OCI-LY1 (cell line): ENCODE measurements around the gene RBX1.
A peak's percentile ranks its signal among the peaks of the same experiment; 100 is the strongest.

ENCODE experiments used
- H2AFZ ChIP-seq: fragments of 200-600 bp; sonication (generic), shearing (Covaris generic); 2 replicates; pipeline ENCODE4 v1.6.0; 2014; ENCODE audit warnings: antibody characterized with exemption, mild to moderate bottlenecking, low read length
- H3F3A ChIP-seq: fragments of 200-600 bp; sonication (generic), shearing (Covaris generic); 2 replicates; pipeline ENCODE4 v1.6.0; 2014; ENCODE audit warnings: mild to moderate bottlenecking, antibody characterized with exemption, low read length, moderate library complexity; ENCODE audit not compliant: insufficient read depth
- H3K27ac ChIP-seq: fragments of 200-600 bp; sonication (generic); 2 replicates; pipeline ENCODE4 v1.5.1; 2014; ENCODE audit warnings: low read length, mixed run types, mild to moderate bottlenecking, low read depth; ENCODE audit not compliant: poor library complexity, severe bottlenecking
- H3K27me3 ChIP-seq: fragments of 200-600 bp; sonication (generic); 2 replicates; pipeline ENCODE4 v1.6.0; 2014; ENCODE audit warnings: antibody characterized with exemption, mild to moderate bottlenecking, low read length, moderate library complexity; ENCODE audit not compliant: insufficient read depth
- H3K36me3 ChIP-seq: fragments of 200-600 bp; sonication (generic); 2 replicates; pipeline ENCODE4 v1.6.1; 2014; ENCODE audit warnings: mild to moderate bottlenecking, antibody characterized with exemption, low read length, moderate library complexity, mixed read lengths; ENCODE audit not compliant: insufficient read depth
- H3K4me1 ChIP-seq: fragments of 200-600 bp; sonication (generic); 2 replicates; pipeline ENCODE4 v1.5.1; 2014; ENCODE audit warnings: mild to moderate bottlenecking, low read length, moderate library complexity; ENCODE audit not compliant: insufficient read depth, severe bottlenecking
- H3K4me2 ChIP-seq: fragments of 200-600 bp; sonication (generic), shearing (Covaris generic); 2 replicates; pipeline ENCODE4 v1.6.1; 2014; ENCODE audit warnings: low read length
- H3K4me3 ChIP-seq: fragments of 200-600 bp; sonication (generic); 2 replicates; pipeline ENCODE4 v1.5.1; 2014; ENCODE audit warnings: low read length, low read depth, mild to moderate bottlenecking, mixed read lengths; ENCODE audit not compliant: poor library complexity, severe bottlenecking
- H3K79me2 ChIP-seq: fragments of 200-600 bp; shearing (Covaris generic); 2 replicates; pipeline ENCODE4 v1.6.1; 2016; ENCODE audit warnings: mixed run types, low read length, mixed read lengths; ENCODE audit not compliant: insufficient read depth
- H3K9ac ChIP-seq: fragments of 200-600 bp; sonication (generic), shearing (Covaris generic); 2 replicates; pipeline ENCODE4 v1.6.1; 2014; ENCODE audit warnings: mild to moderate bottlenecking, low read length, mixed read lengths
- H3K9me2 ChIP-seq: fragments of 200-600 bp; sonication (generic), shearing (Covaris generic); 2 replicates; pipeline ENCODE4 v1.6.1; 2014; ENCODE audit warnings: low read depth, mild to moderate bottlenecking, low read length, mixed read lengths
- H3K9me3 ChIP-seq: fragments of 200-600 bp; shearing (Covaris generic); 2 replicates; pipeline ENCODE4 v1.6.1; 2014; ENCODE audit warnings: low read length, mixed read lengths
- H4K20me1 ChIP-seq: fragments of 200-600 bp; sonication (generic), shearing (Covaris generic); 2 replicates; pipeline ENCODE4 v1.6.0; 2016; ENCODE audit warnings: mild to moderate bottlenecking, low read length; ENCODE audit not compliant: insufficient read depth
- EZH2 ChIP-seq: fragments of 200-600 bp; sonication (generic), shearing (Covaris generic); IDR thresholded peaks from 2 replicates; pipeline ENCODE4 v1.8.0; 2017; ENCODE audit warnings: borderline replicate concordance, mixed run types, mild to moderate bottlenecking, antibody characterized with exemption, low read length, moderate library complexity, mixed read lengths
- TF ChIP-seq, protein P1 (sequence below): fragments of 200-600 bp; sonication (generic), shearing (Covaris generic); IDR thresholded peaks from 2 replicates; pipeline ENCODE4 v1.5.1; 2017; ENCODE audit warnings: mild to moderate bottlenecking, antibody characterized with exemption, low read length, moderate library complexity, mixed read lengths

Gene RBX1

DNA sequence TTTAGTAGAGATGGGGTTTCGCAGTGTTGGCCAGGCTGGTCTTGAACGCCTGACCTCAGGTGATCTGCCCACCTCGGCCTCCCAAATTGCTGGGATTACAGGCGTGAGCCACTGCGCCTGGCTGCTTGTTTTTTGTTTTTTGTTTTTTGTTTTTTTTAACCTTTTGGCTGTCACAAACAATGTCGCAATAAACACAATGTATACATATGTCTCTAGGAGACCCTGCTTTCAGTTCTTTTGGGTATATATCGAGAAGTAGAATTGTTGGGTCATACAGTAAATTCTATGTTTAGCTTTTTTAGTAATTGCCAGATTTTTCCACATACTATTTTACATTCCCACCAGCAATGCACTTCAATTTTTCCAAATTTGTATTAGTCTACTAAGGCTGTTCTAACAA lies 28.0 kb downstream of the RBX1 start:
- TF ChIP-seq, protein P1, sequence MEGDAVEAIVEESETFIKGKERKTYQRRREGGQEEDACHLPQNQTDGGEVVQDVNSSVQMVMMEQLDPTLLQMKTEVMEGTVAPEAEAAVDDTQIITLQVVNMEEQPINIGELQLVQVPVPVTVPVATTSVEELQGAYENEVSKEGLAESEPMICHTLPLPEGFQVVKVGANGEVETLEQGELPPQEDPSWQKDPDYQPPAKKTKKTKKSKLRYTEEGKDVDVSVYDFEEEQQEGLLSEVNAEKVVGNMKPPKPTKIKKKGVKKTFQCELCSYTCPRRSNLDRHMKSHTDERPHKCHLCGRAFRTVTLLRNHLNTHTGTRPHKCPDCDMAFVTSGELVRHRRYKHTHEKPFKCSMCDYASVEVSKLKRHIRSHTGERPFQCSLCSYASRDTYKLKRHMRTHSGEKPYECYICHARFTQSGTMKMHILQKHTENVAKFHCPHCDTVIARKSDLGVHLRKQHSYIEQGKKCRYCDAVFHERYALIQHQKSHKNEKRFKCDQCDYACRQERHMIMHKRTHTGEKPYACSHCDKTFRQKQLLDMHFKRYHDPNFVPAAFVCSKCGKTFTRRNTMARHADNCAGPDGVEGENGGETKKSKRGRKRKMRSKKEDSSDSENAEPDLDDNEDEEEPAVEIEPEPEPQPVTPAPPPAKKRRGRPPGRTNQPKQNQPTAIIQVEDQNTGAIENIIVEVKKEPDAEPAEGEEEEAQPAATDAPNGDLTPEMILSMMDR, result no peak
- no peak for TF ChIP-seq EZH2
- H3K4me2 ChIP-seq, result no peak overlapping the region
- H3K79me2 ChIP-seq, result no peaks in the 10 kb centered on the region
- H3K27ac ChIP-seq, result no peak overlapping the region
- H3K9ac ChIP-seq, result no peak overlapping the region
- H3K9me2 ChIP-seq, result no peaks in the 10 kb centered on the region
- H3K4me3 ChIP-seq, result no peak overlapping the region
- H3K9me3 ChIP-seq, result no peaks in the 10 kb centered on the region
- no peaks in the 10 kb centered on the region for H4K20me1 ChIP-seq
- H3K36me3 ChIP-seq, result no peaks in the 10 kb centered on the region
- no peak overlapping the region for H2AFZ ChIP-seq
- no peaks in the 10 kb centered on the region for H3K27me3 ChIP-seq
- peaks cover 16% of the 10 kb centered on the region for H3K4me1 ChIP-seq
- no peaks in the 10 kb centered on the region for H3F3A ChIP-seq

DNA sequence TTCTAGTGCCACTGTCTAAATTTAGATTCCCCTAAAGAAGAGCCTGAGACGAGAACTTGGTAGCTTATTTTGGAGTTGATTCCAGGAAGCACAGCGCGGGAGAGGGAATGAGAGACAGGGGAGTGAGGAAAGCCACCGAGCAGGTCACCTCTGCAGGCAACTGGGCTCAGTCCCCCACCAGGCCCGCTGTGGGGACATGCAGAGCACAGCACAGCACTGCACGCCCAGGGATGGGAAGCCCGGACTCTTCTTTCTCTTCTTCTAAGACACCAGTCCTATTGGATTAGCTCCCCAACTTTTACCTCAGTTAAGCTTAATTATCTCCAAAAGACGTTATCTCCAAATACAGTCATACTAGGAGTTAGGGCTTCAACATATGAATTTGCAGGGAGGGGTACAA lies 28.7 kb downstream of the RBX1 start:
- H4K20me1 ChIP-seq, result no peaks in the 10 kb centered on the region
- H3K27me3 ChIP-seq, result no peaks in the 10 kb centered on the region
- no peak overlapping the region for H3K9ac ChIP-seq
- no peak for TF ChIP-seq EZH2
- TF ChIP-seq, protein P1, result no peak
- no peaks in the 10 kb centered on the region for H3K79me2 ChIP-seq
- no peak overlapping the region for H2AFZ ChIP-seq
- H3K4me1 ChIP-seq, result peaks cover 16% of the 10 kb centered on the region
- no peaks in the 10 kb centered on the region for H3K9me3 ChIP-seq
- no peaks in the 10 kb centered on the region for H3K9me2 ChIP-seq
- H3K36me3 ChIP-seq, result no peaks in the 10 kb centered on the region
- H3K4me3 ChIP-seq, result no peak overlapping the region
- no peak overlapping the region for H3K4me2 ChIP-seq
- H3F3A ChIP-seq, result no peaks in the 10 kb centered on the region
- H3K27ac ChIP-seq, result no peak overlapping the region

DNA sequence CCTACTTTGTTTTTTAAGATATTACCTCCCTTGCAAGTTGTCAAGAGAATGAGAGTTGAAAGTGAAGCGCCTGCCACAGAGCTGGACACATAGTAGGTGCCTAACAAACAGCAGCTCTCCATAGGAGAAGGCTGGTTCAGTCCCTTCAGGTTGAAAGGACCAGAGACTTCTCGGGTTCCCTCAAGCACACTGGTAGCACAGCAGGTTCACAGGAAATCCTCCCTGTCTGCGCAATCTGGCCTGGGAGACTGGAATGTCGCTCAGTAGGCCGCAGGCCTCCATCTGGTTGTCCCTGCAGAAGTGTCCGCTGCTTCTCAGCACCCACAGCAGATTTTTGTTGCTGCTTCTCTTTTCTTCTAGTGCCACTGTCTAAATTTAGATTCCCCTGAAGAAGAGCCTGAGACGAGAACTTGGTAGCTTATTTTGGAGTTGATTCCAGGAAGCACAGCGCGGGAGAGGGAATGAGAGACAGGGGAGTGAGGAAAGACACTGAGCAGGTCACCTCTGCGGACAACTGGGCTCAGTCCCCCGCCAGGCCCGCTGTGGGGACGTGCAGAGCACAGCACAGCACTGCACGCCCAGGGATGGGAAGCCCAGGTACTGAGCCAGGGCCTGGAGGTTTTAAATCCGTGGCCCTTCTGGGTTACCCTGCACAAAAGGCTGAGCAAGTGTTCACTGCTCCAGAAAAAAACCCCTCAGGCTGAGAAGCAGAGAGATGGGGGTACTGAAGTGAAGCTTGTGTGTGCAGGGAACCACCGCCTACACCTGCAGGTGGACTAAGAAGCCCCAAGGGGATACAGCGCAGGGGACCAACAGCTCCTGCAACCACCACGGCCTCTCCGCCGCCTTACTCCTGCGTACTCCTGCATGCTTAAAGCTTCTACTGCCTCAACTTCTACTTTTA lies 31.6 kb downstream of the RBX1 start:
- H3K36me3 ChIP-seq, result no peaks in the 10 kb centered on the region
- no peaks in the 10 kb centered on the region for H3K79me2 ChIP-seq
- no peaks in the 10 kb centered on the region for H3K9me2 ChIP-seq
- H3K9ac ChIP-seq, result peak overlapping the region; percentile 17; the same call in 1 of the 2 replicates
- H3K9me3 ChIP-seq, result no peaks in the 10 kb centered on the region
- H3K27me3 ChIP-seq, result no peaks in the 10 kb centered on the region
- H3F3A ChIP-seq, result no peaks in the 10 kb centered on the region
- peaks cover 16% of the 10 kb centered on the region for H3K4me1 ChIP-seq
- H3K27ac ChIP-seq, result peak overlapping the region; percentile 28
- peak overlapping the region; percentile 31 for H3K4me2 ChIP-seq
- H4K20me1 ChIP-seq, result no peaks in the 10 kb centered on the region
- no peak for TF ChIP-seq EZH2
- TF ChIP-seq, protein P1, result no peak
- no peak overlapping the region for H2AFZ ChIP-seq
- H3K4me3 ChIP-seq, result peak overlapping the region; percentile 1
